Prostate gland (tissue), 2 donors: ENCODE measurements around the gene NRXN3.

ENCODE experiments used
- CTCF ChIP-seq, 4 experiments: fragments of 200-600 bp in 2 of 4; fragments of 450-650 bp in 2 of 4; sonication (generic) in 2 of 4; IDR thresholded peaks; 1 replicate in 3 of 4; 2 replicates in 1 of 4; pipeline ENCODE4 v1.5.1; 2016 to 2019; ENCODE audit warnings: antibody characterized with exemption in 4 of 4, mild to moderate bottlenecking in 2 of 4, moderate library complexity in 2 of 4
- POLR2A ChIP-seq: fragments of 450-650 bp; IDR thresholded peaks from one replicate; pipeline ENCODE4 v1.6.1; 2016; ENCODE audit warnings: antibody characterized with exemption, mild to moderate bottlenecking
- POLR2AphosphoS5 ChIP-seq: sonication (generic); formaldehyde crosslinking; IDR thresholded peaks from one replicate; pipeline ENCODE4 v1.6.1; 2017; ENCODE audit warnings: antibody characterized with exemption

GRCh38 chr14:78610994-78611393, 440.8 kb downstream of the NRXN3 start:
- no peak for TF ChIP-seq POLR2A
- no peak for TF ChIP-seq CTCF (IDR thresholded peaks at IDR 0.05)
- no peak for TF ChIP-seq POLR2AphosphoS5
